GM18519 (cell line): Measurements from ENCODE around the gene ADK.
A peak's percentile ranks its signal among the peaks of the same experiment; 100 is the strongest.
"Not testable (repeated sequence)": the region's sequence is repeated elsewhere in the genome, so short reads cannot be mapped to it uniquely, and the experiment has no call there.

Source experiments
- ATAC-seq: cut with Tn5 transposase; IDR thresholded peaks from one replicate; pipeline ENCODE4 v1.9.1; 2021; ENCODE audit warnings: mild to moderate bottlenecking, moderate library complexity; ENCODE audit not compliant: unreplicated experiment, low FRiP score

Gene ADK

DNA sequence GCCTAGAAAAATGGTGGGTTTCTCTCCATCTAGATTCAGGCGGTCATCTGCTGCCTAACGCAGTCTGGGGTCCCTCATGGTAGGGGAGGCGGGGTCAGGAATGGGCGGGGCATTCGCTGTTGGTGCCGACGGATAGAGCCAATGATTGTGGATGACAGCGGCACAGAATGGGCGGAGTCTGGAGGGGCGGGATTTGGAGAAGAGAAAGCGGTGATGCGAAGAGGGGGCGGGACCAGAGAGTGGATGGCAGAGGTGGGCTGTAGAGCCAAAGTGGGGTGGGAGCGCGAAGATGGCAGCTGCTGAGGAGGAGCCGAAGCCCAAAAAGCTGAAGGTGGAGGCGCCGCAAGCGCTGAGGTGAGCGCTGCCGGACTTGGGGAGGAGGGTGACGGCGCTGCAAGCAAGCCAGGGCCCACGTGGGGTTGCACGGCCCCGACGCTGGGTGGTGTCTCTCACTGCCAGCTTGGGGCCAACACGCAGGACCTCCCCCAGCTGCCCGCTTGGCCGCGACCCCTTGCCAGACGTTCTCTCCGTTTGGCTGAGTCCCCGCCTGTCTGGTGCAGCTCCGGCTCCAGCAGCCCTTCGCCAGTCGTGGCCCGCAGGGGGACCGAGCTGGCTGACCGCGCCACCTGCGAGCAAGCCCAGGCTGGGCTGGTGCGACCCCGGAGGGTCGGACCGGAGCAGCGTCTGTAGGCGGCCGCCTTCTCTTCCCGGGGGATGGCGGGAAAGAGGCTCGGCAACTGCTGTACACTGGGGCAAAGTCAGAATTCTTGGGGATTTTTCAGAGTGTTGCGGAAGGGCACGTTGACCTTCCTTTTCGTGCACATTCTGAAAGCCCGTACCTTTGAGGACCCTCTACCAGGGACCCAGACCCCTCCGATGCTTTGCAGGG lies at the start of gene ADK:
Gene ADK (plus strand): TSS at position 232 of the 889 bp plus-strand sequence. CDS start 58 bp downstream, at position 290.
- peak; percentile 57 for ATAC-seq

GRCh38 chr10:74103560-74104258 lies 47.3 kb upstream of the ADK start:
- ATAC-seq, result no peak

GRCh38 chr10:74104480-74104879 lies 46.5 kb upstream of the ADK start:
- no peak for ATAC-seq

- no peak for ATAC-seq
These were observed 46.0 kb upstream of the ADK start for GRCh38 chr10:74104996-74105395.

- ATAC-seq, result no peak
These were observed 43.6 kb upstream of the ADK start for GRCh38 chr10:74107391-74107790.

DNA sequence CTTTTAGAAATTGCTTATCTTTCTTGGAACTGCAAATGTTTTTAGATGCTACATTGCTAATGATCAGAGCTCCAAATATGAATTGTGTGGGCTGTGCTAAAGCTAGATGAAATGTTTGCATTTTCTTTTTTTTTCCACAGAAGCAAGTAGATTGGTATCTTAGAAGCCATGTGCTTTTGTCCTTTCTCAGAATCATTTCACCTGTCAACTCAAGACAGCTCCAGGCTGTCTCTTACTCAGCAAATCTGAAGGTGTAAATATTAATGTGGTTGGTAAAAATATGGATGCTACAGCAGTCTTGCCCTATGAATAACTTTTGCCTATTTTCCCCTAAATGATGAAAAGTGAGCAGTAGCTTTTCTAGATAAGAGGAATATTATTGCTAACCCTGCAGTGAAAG lies 41.6 kb upstream of the ADK start:
- no peak for ATAC-seq

- ATAC-seq, result no peak
These were observed 40.9 kb upstream of the ADK start for GRCh38 chr10:74110120-74110519.

- no peak for ATAC-seq
These were observed 39.2 kb upstream of the ADK start for GRCh38 chr10:74111799-74112198.

DNA sequence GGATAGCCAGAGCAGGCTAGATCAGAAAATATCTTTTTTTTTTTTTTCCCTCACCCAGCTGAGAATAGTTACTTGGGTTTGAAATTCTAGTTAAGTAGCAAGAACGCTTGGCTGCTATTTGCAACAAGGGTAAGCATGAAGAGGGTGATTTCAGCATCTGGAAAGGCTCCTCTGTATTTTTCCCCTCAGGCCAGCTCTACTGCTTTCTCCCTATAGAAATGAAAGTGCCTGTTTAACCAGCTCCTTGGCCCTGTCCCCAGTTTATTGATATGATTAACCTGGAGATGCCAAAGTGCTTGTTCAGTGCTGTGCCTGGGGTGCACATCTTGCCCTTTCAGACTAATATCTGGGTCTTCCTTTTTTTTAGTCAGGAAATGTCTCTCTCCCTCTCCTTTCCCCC lies 37.5 kb upstream of the ADK start:
- ATAC-seq, result no peak

DNA sequence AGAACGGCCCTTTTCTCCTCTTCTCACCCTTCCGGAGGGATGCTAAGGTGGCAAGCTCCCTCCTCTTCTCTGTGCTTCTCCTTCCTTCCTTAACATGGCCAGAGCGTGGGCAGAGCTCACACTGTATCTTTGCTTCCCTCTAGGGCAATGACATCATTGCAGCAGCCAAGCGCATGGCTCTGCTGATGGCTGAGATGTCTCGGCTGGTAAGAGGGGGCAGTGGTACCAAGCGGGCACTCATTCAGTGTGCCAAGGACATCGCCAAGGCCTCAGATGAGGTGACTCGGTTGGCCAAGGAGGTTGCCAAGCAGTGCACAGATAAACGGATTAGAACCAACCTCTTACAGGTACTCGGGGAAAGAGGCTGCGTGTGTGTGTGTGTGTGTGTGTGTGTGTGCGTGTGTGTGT lies 37.0 kb upstream of the ADK start:
- no peak for ATAC-seq

- ATAC-seq, result no peak
These were observed 33.3 kb upstream of the ADK start for GRCh38 chr10:74117738-74118137.

DNA sequence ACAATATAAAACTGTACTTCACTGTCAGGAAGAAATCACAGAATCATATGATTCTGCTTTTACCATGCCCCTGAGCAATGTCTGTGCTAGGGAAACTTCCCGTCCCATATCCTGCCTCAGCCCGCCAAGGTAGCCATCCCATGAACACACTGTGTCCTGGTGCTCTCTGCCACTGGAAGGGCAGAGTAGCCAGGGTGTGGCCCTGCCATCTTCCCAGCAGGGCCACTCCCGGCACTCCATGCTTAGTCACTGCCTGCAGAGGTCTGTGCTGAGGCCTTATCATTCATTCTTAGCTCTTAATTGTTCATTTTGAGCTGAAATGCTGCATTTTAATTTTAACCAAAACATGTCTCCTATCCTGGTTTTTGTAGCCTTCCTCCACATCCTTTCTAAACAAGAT lies 32.2 kb upstream of the ADK start:
- ATAC-seq, result no peak

- no peak for ATAC-seq
These were observed 30.1 kb upstream of the ADK start for GRCh38 chr10:74120911-74121310.

DNA sequence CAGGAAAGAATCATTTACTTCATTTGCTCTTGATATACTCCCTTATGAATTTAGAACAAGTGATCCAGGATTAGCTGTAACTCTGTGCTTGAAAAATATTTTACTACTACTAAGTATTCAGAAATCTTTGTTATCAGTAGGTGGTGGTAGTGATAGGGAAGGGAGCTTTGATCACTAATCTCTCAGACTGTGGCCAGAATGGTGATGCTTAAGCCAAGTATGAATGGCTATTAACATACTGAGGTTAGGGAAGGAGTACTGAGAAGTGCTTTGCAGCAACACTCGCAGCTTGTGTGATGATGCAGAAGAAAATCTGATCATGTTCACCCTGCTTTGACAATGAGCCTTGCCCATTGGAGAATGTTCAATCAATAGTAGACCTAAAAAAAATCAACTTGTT lies 29.7 kb upstream of the ADK start:
- no peak for ATAC-seq

DNA sequence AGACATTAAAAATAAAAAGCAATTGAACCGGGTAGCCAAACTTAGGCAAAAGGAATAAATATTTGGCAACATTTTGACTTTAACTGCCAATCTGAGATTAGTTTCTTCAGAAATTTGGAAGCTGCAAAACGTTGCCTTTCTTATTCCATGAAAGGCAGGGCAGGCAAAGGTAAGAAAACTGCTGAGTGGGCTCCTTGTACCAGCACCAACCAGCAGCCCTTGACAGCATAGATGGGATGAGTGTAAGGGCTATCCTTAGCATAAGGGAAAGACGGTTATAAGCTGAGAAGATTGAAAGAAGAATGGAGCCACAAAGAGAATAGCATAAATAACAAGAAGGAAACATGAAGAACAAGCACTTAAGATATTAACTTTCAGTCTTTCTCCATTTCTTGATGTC lies 29.0 kb upstream of the ADK start:
- ATAC-seq, result no peak

DNA sequence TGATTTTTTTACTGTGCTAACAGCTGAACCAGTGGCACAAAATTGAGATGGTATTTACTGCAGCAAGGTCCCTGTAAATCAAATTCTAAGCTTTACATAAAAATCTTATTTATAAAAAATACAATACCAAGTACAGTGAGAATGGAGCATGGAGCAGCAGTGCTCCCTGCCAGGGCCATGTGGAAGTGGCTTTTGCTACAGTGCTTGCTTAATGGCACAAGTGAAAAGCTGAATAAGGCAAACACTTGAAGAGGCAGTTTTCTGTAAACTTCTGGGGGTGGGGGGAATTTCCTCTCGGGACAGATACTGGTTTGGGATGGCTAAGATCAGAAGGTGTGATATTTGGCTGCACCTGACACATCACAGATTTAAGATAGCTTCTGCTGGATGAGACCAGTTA lies 27.9 kb upstream of the ADK start:
- no peak for ATAC-seq

DNA sequence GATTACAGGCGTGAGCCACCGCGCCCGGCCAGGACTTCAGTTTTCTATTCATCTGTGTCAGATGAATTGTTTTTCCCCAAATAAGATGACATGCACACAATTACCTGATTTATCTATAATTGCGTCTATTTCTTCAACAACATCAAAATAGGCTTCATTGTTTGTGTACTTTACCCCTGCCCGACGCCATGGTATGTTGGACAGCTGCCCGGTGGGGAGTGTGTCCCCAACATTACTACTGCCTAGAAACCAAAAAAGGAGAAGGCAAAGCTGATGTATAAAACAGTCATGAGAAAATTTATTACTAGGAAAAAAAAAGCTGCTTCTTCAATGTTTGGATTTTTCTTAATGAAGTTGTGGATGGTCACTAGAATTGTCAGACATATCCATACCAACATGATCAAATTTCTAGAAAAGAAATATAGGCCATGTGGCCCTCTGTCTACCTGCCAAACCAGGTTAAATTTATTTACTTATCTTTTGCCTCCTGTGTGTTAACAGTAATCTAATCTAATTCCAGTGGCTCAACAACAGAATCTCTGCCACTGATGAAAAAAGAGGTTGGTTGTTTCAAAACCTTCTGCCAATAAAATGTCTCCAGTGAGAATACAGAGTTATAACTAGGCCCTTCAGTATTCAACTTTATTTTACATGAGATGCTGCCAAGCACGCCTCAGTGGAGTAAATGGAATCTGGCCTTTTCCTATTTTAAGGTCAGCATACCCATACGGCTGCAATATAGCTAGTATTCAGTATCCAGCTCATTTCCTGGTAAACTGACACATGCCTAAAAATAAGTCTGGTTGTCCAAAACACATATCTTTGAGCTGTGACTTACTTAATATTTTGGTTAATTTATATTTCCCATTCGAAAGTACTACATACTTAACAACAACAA lies 16.8 kb upstream of the ADK start:
- ATAC-seq, result no peak

DNA sequence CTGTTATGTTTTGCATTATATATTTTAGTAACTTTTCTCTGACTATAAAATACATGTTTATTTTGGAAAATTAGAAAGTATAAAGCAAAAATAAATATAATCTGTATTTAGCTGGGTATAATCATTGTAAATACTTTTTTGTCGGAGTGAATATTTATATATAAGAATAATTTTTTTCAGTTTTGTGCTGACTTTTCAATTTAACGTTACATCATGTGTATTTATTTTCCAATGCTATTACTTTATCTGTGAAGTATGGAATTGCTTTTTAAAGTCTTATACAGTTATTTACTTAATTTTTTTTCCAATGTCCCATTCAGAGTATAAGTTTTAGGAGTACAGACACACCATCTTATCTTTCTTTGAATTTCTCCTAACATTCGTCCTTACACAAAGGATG lies 15.6 kb upstream of the ADK start:
- ATAC-seq, result no peak

GRCh38 chr10:74137992-74138391 lies 13.0 kb upstream of the ADK start:
- ATAC-seq, result no peak

DNA sequence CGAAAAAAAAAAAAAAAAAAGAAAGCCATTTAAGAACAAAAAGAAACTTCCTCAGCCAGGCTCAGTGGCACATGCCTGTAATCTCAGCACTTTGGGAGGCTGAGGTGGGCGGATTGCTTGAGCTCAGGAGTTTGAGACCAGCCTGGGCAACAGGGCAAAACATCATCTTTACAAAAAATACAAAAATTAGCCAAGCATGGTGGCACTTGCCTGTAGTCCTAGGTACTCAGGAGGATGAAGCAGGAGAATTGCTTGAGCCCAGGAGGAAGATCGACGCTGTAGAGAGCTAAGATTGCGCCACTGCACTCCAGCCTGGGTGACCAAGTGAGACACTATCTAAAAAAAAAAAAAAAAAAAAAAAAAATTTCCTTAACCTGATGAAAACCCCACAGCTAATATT lies 12.4 kb upstream of the ADK start:
- ATAC-seq, result not testable (repeated sequence)

DNA sequence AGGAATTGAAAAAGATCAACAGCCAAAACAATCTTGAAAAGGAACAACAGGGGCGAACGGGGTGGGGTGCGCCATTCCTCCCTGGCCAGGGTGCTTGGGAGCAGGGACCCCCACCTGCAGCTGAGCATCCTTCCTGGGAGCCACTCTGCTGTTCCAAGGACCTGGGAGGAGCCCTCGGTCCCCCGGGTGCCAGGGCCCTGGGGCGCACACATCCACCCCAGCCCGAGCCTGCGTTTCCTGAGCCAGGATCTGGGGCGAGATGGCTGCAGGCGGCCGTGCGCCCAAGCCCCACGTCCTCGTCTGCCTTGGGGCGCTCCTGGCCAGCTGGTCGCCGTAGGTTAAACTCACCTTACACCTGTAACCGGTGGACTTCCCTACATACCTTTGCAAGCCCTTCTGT lies 11.0 kb upstream of the ADK start:
- ATAC-seq, result no peak
